Measurements from ENCODE around the gene MRPL28.
"Not testable (repeated sequence)": the region's sequence is repeated elsewhere in the genome, so short reads cannot be mapped to it uniquely, and the experiment has no call there.

Gene MRPL28

DNA sequence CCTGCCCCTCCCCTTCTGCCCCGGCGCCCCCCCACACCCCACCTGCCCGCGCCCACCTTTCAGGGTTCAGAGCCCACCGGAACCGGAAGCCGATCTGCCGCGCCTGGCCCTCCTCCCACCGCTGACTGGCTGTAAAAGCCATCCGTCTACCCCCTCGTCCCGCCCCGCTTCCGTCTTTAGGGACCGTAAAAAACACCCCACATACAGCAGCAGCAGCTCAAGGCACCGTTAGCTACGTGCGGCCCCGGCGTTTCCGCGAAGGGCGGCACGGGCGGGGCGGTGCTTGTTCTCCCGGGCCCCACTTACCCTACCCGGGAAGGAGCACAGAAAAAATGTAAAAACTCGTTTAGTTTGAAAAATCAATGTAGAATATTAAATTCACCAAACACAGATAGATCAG, at the start of gene MRPL28:
MRPL28 (minus strand) TSS at position 96 of the 400 bp plus-strand sequence. CDS start 320 bp downstream, outside the sequence.
- H3K9ac ChIP-seq (ENCODE audit: insufficient read length), result peak within 1 kb of the TSS; percentile 90
- peak within 1 kb of the TSS; percentile 90 for H3K27ac ChIP-seq
- DNase-seq (ENCODE audit: low read depth, low spot score), result peak; percentile 75
- H3K4me3 ChIP-seq, result peak within 1 kb of the TSS; percentile 77
- TF ChIP-seq POLR2AphosphoS5 (IDR thresholded peaks at IDR 0.05; ENCODE audit: borderline replicate concordance, low read depth, low read length), result peak; percentile 87
- TF ChIP-seq EZH2 (IDR thresholded peaks at IDR 0.05), result no peak
- H3K9me3 ChIP-seq (ENCODE audit: low read depth, low read length), result no peaks in the 10 kb centered on the region
- H3K36me3 ChIP-seq (ENCODE audit: insufficient read depth, low read length), result peaks cover 19% of the 10 kb centered on the region; the same call in 1 of the 2 replicates

DNA sequence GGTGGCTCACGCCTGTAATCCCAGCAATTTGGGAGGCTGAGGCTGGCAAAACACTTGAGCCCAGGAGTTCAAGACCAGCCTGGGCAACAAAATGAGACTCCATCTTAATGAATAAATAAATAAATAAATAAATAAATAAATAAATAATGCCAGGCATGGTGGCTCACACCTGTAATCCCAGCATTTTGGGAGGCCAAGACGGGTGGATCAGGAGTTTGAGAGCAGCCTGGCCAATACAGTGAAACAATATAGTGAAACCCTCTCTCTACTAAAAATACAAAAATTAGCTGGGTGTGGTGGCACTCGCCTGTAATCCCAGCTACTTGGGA, 44.8 kb upstream of the MRPL28 start:
- not testable (repeated sequence) for H3K9ac ChIP-seq (ENCODE audit: insufficient read length); H3K36me3 ChIP-seq (ENCODE audit: insufficient read depth, low read length); H3K27ac ChIP-seq; H3K4me3 ChIP-seq; DNase-seq (ENCODE audit: low read depth, low spot score); H3K9me3 ChIP-seq (ENCODE audit: low read depth, low read length)

GRCh38 chr16:414395-415169, 44.2 kb upstream of the MRPL28 start:
- H3K9ac ChIP-seq (ENCODE audit: insufficient read length), result no peak overlapping the region
- H3K9me3 ChIP-seq (ENCODE audit: low read depth, low read length), result no peaks in the 10 kb centered on the region
- no peak overlapping the region for H3K4me3 ChIP-seq
- no peaks in the 10 kb centered on the region; the same call in 1 of the 2 replicates for H3K36me3 ChIP-seq (ENCODE audit: insufficient read depth, low read length)
- no peak for DNase-seq (ENCODE audit: low read depth, low spot score)
- TF ChIP-seq FOXP2 (optimal IDR thresholded peaks at IDR 0.05; ENCODE audit: control extremely low read depth, extremely low read length, insufficient read depth) (no peak), EZH2 (IDR thresholded peaks at IDR 0.05) (no peak), POLR2AphosphoS5 (IDR thresholded peaks at IDR 0.05; ENCODE audit: borderline replicate concordance, low read depth, low read length) (no peak)
- H3K27ac ChIP-seq, result no peak overlapping the region

- Histone ChIP-seq H3K9ac (ENCODE audit: insufficient read length) (no peak overlapping the region), H3K27ac (no peak overlapping the region), H3K9me3 (ENCODE audit: low read depth, low read length) (no peaks in the 10 kb centered on the region), H3K36me3 (ENCODE audit: insufficient read depth, low read length) (no peaks in the 10 kb centered on the region; the same call in 1 of the 2 replicates), H3K4me3 (no peak overlapping the region)
- DNase-seq (ENCODE audit: low read depth, low spot score), result no peak
- TF ChIP-seq POLR2AphosphoS5 (IDR thresholded peaks at IDR 0.05; ENCODE audit: borderline replicate concordance, low read depth, low read length), result no peak
- no peak for TF ChIP-seq EZH2 (IDR thresholded peaks at IDR 0.05)
- no peak for TF ChIP-seq FOXP2 (optimal IDR thresholded peaks at IDR 0.05; ENCODE audit: control extremely low read depth, extremely low read length, insufficient read depth)
Observed at GRCh38 chr16:411576-412265, 41.4 kb upstream of the MRPL28 start.

DNA sequence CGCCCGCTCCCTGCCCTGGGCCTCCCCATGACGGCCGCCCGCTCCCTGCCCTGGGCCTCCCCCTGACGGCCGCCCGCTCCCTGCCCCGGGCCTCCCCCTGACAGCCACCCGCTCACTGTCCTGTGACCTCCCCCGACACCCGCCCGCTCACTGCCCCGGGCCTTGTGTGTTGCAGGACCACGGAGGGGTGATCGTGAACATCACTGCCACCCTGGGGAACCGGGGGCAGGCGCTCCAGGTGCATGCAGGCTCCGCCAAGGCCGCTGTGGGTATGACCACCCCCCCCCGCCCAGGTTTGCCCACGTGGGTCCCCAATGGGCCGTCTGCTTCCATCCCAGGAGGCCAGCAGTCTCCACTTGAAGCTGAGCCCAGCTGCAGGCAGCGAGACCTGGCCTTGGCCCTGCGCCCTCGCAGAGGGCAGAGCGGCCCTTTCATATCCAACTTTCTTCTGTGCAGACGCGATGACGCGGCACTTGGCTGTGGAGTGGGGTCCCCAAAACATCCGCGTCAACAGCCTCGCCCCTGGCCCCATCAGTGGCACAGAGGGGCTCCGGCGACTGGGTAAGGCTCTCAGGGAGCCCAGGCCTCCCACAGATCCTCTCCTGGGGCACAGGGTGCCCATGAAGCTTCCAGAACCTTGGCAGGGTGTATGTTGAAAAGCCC, 40.3 kb upstream of the MRPL28 start:
- TF ChIP-seq EZH2 (IDR thresholded peaks at IDR 0.05), result no peak
- TF ChIP-seq POLR2AphosphoS5 (IDR thresholded peaks at IDR 0.05; ENCODE audit: borderline replicate concordance, low read depth, low read length), result no peak
- TF ChIP-seq FOXP2 (optimal IDR thresholded peaks at IDR 0.05; ENCODE audit: control extremely low read depth, extremely low read length, insufficient read depth), result no peak
- DNase-seq (ENCODE audit: low read depth, low spot score), result no peak
- Histone ChIP-seq H3K36me3 (ENCODE audit: insufficient read depth, low read length) (no peaks in the 10 kb centered on the region; the same call in 1 of the 2 replicates), H3K4me3 (no peak overlapping the region), H3K27ac (no peak overlapping the region), H3K9me3 (ENCODE audit: low read depth, low read length) (no peaks in the 10 kb centered on the region), H3K9ac (ENCODE audit: insufficient read length) (no peak overlapping the region)

DNA sequence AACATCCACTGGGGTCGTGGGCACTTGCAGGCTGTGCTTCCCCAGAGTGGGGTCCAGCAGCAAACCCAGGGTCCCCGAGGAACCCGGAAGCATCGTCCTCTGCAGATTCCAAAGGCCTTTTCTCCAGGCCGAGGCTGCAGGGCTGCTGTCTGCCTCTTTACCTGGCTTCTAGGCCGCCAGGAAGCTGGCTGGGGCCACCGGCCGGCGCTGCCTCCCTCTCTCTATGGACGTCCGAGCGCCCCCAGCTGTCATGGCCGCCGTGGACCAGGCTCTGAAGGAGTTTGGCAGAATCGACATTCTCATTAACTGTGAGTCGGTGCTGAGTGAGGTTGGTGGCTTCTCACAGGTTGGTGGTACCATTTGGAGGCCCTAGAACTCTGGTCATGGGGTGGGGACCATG, 36.9 kb upstream of the MRPL28 start:
- Histone ChIP-seq H3K9ac (ENCODE audit: insufficient read length) (no peak overlapping the region), H3K36me3 (ENCODE audit: insufficient read depth, low read length) (no peaks in the 10 kb centered on the region; the same call in 1 of the 2 replicates), H3K9me3 (ENCODE audit: low read depth, low read length) (no peaks in the 10 kb centered on the region), H3K27ac (no peak overlapping the region), H3K4me3 (no peak overlapping the region)
- TF ChIP-seq EZH2 (IDR thresholded peaks at IDR 0.05), result no peak
- TF ChIP-seq FOXP2 (optimal IDR thresholded peaks at IDR 0.05; ENCODE audit: control extremely low read depth, extremely low read length, insufficient read depth), result no peak
- no peak for TF ChIP-seq POLR2AphosphoS5 (IDR thresholded peaks at IDR 0.05; ENCODE audit: borderline replicate concordance, low read depth, low read length)
- DNase-seq (ENCODE audit: low read depth, low spot score), result no peak

DNA sequence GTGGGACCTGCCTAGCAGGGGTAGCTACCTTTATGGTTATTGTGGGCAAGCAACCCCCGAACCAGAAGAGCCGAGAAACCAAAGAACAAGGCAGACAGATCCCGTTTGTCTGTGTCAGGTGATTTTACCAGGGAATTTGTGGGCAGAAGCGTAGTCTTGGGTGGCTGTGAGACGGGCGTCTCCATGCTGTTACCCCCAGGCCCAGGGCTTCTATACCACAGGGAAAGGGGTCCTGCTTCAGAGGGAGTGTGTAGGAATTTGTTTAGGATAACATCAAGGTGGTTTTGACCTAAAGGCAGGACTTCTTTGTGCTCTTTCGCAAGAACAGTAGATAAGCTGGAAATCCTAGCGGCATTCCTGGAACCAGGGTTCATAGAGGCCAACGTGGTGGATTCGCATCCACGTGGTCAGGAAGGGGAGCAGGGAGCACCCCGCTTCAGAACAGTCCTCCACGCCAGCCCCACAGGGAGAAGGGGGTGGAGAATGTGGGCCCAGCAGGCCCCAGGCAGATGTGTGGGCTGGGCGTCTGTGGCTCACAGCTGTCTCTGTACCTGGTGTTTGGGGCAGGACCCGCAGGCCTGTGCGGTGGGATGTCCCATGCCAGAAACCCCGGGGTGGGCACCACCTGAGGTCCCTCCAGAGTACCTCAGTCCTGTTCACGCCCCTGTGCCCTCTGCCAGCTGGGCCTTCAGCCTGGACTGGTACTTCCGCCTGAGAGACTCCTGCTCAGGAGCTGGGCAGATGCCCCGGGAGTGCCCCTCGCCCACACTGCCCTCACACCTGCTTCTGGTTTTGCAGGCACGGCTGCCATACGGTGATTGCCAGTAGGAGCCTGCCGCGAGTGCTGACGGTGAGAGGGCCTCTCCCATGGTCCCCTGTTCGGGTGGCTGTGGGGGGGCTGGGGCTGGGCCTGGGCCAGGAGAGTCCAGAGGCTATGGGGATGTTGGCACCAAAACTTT, 35.5 kb upstream of the MRPL28 start:
- Histone ChIP-seq H3K4me3 (no peak overlapping the region), H3K9me3 (ENCODE audit: low read depth, low read length) (no peaks in the 10 kb centered on the region), H3K36me3 (ENCODE audit: insufficient read depth, low read length) (no peaks in the 10 kb centered on the region; the same call in 1 of the 2 replicates), H3K27ac (0 out of 2 replicates have a peak overlapping the region, but pooled peaks have one; percentile 13), H3K9ac (ENCODE audit: insufficient read length) (no peak overlapping the region)
- TF ChIP-seq FOXP2 (optimal IDR thresholded peaks at IDR 0.05; ENCODE audit: control extremely low read depth, extremely low read length, insufficient read depth), result no peak
- TF ChIP-seq POLR2AphosphoS5 (IDR thresholded peaks at IDR 0.05; ENCODE audit: borderline replicate concordance, low read depth, low read length), result no peak
- TF ChIP-seq EZH2 (IDR thresholded peaks at IDR 0.05), result no peak
- DNase-seq (ENCODE audit: low read depth, low spot score), result no peak
